H1 (cell line): ENCODE measurements around the gene KCNK4. TPM values are rescaled to one million over a fixed set of nuclear protein-coding genes. Genes with fewer than 3 reads are reported as not detected.

Source experiments
- CTCF ChIA-PET: fragments of 300-600 bp; sonication (Branson Sonifier 250); formaldehyde crosslinking; loops from one replicate; lab custom pipeline; 2021; ENCODE audit not compliant: partially characterized antibody; lab: Charles Lee
- POLR2A ChIA-PET: fragments of 300-600 bp; sonication (Branson Sonifier 250); formaldehyde crosslinking; loops from one replicate; lab custom pipeline; 2021; ENCODE audit warnings: inconsistent platforms; ENCODE audit not compliant: partially characterized antibody; lab: Charles Lee
- DNase-seq, 2 experiments: peaks; one replicate each; pipeline versions ENCODE4 v3.0.0 to v3.0.0-alpha.2; 2010 to 2022; ENCODE audit warnings: low spot score in 2 of 2, low read depth in 1 of 2, mixed read lengths in 1 of 2
- FAIRE-seq: peaks from 2 replicates; lab custom pipeline; 2011; peaks lifted over from hg19 to GRCh38; lab: Jason Lieb, UNC
- H2AFZ ChIP-seq: 2 replicates; pipeline ENCODE4 v1.8.1; 2012; ENCODE audit warnings: low read length, inconsistent platforms
- H2AK5ac ChIP-seq: 2 replicates; pipeline ENCODE4 v1.6.1; 2013; ENCODE audit warnings: low read depth, low read length
- H2BK120ac ChIP-seq: replicated peaks from 2 replicates; pipeline ENCODE3; 2013; ENCODE audit warnings: low read depth, low read length, inconsistent platforms
- H2BK12ac ChIP-seq: 2 replicates; pipeline ENCODE4 v1.6.1; 2013; ENCODE audit warnings: low read depth, low read length
- H2BK15ac ChIP-seq: 2 replicates; pipeline ENCODE4 v1.6.1; 2013; ENCODE audit warnings: low read length
- H2BK20ac ChIP-seq: 2 replicates; pipeline ENCODE4 v1.6.1; 2013; ENCODE audit warnings: low read length
- H2BK5ac ChIP-seq: 2 replicates; pipeline ENCODE4 v1.6.1; 2013; ENCODE audit warnings: low read depth, low read length
- H3K14ac ChIP-seq: 2 replicates; pipeline ENCODE4 v1.6.1; 2013; ENCODE audit warnings: inconsistent platforms; ENCODE audit not compliant: insufficient read length
- H3K18ac ChIP-seq: 2 replicates; pipeline ENCODE4 v1.6.1; 2013; ENCODE audit warnings: low read length; ENCODE audit errors: extremely low read depth
- H3K23ac ChIP-seq: 2 replicates; pipeline ENCODE4 v1.6.1; 2013; ENCODE audit warnings: inconsistent platforms; ENCODE audit not compliant: insufficient read length
- H3K23me2 ChIP-seq: 2 replicates; pipeline ENCODE4 v1.6.1; 2013; ENCODE audit warnings: low read depth, low read length
- H3K27ac ChIP-seq: 2 replicates; pipeline ENCODE4 v1.6.1; 2011; ENCODE audit warnings: low read depth, low read length, inconsistent platforms
- H3K27me3 ChIP-seq, 4 experiments: replicated peaks in 1 of 4; 1 replicate in 1 of 4; 2 replicates in 3 of 4; pipeline versions ENCODE4 v1.6.1 to v1.8.1; 2011 to 2013; ENCODE audit warnings: low read length in 3 of 4, mild to moderate bottlenecking in 3 of 4, inconsistent platforms in 2 of 4, mixed read lengths in 2 of 4, moderate library complexity in 1 of 4; ENCODE audit not compliant: control insufficient read depth in 3 of 4, insufficient read depth in 3 of 4; ENCODE audit errors: extremely low read depth in 1 of 4
- H3K36me3 ChIP-seq, 4 experiments: 2 replicates each; pipeline versions ENCODE4 v1.6.1 to v1.8.1; 2011 to 2013; ENCODE audit warnings: mild to moderate bottlenecking in 4 of 4, low read length in 3 of 4, moderate library complexity in 2 of 4, control low read depth in 1 of 4, inconsistent platforms in 1 of 4; ENCODE audit not compliant: insufficient read depth in 4 of 4, control insufficient read depth in 2 of 4
- H3K4ac ChIP-seq: replicated peaks from 2 replicates; pipeline ENCODE3; 2013; ENCODE audit warnings: low read length, low read depth, mixed read lengths, inconsistent platforms; ENCODE audit not compliant: insufficient read length
- H3K4me1 ChIP-seq, 4 experiments: replicated peaks in 1 of 4; 1 replicate in 1 of 4; 2 replicates in 3 of 4; pipeline versions ENCODE4 v1.6.1 to v1.8.1; 2011 to 2013; ENCODE audit warnings: low read length in 3 of 4, inconsistent platforms in 2 of 4, mixed read lengths in 1 of 4; ENCODE audit not compliant: insufficient read depth in 4 of 4, control insufficient read depth in 3 of 4
- H3K4me2 ChIP-seq, 2 experiments: 2 replicates each; pipeline versions ENCODE4 v1.6.1 to v1.8.1; 2011 to 2013; ENCODE audit warnings: low read depth in 2 of 2, low read length in 2 of 2, control low read depth in 1 of 2, inconsistent platforms in 1 of 2, mild to moderate bottlenecking in 1 of 2; ENCODE audit not compliant: insufficient read depth in 1 of 2
- H3K4me3 ChIP-seq, 4 experiments: fragments of 200-600, 300-600 bp in 1 of 4; sonication (generic), shearing (Covaris generic), sonication (Bioruptor Twin) in 1 of 4; 2 replicates each; pipeline versions ENCODE4 v1.5.1 to v1.8.1; 2011 to 2016; ENCODE audit warnings: low read length in 4 of 4, low read depth in 3 of 4, control low read depth in 2 of 4, inconsistent platforms in 2 of 4, mild to moderate bottlenecking in 2 of 4, mixed read lengths in 1 of 4, moderate library complexity in 1 of 4; ENCODE audit not compliant: insufficient read depth in 2 of 4; ENCODE audit errors: extremely low read depth in 1 of 4
- H3K56ac ChIP-seq: replicated peaks from 2 replicates; pipeline ENCODE3; 2013; ENCODE audit warnings: low read depth, mild to moderate bottlenecking, mixed read lengths, low read length, inconsistent platforms; ENCODE audit not compliant: insufficient read length
- H3K79me1 ChIP-seq: 2 replicates; pipeline ENCODE4 v1.6.1; 2013; ENCODE audit warnings: low read depth, low read length, control low read depth
- H3K79me2 ChIP-seq, 2 experiments: 2 replicates each; pipeline versions ENCODE4 v1.6.1 to v1.8.1; 2012 to 2013; ENCODE audit warnings: low read length in 2 of 2, mild to moderate bottlenecking in 2 of 2, inconsistent platforms in 1 of 2; ENCODE audit not compliant: insufficient read depth in 2 of 2, control insufficient read depth in 1 of 2
- H3K9ac ChIP-seq, 4 experiments: replicated peaks in 1 of 4; 1 replicate in 1 of 4; 2 replicates in 3 of 4; pipeline versions ENCODE4 v1.6.1 to v1.8.1; 2011 to 2013; ENCODE audit warnings: low read depth in 3 of 4, low read length in 3 of 4, control low read depth in 2 of 4, mild to moderate bottlenecking in 2 of 4, moderate library complexity in 2 of 4, inconsistent platforms in 1 of 4; ENCODE audit errors: extremely low read depth in 1 of 4
- H3K9me3 ChIP-seq, 2 experiments: 2 replicates each; pipeline versions ENCODE4 v1.6.1 to v1.8.1; 2012 to 2013; ENCODE audit warnings: mild to moderate bottlenecking in 2 of 2, moderate library complexity in 2 of 2, control low read depth in 1 of 2, inconsistent platforms in 1 of 2, low read depth in 1 of 2, low read length in 1 of 2, mixed read lengths in 1 of 2; ENCODE audit not compliant: insufficient read depth in 2 of 2
- H4K20me1 ChIP-seq, 2 experiments: replicated peaks in 1 of 2; 2 replicates each; pipeline versions ENCODE3 to v1.8.1; 2011 to 2013; ENCODE audit warnings: inconsistent platforms in 2 of 2, low read length in 2 of 2, mild to moderate bottlenecking in 1 of 2; ENCODE audit not compliant: insufficient read depth in 2 of 2, control insufficient read depth in 1 of 2
- H4K5ac ChIP-seq: 2 replicates; pipeline ENCODE4 v1.6.1; 2013; ENCODE audit warnings: low read length, low read depth, mixed read lengths, inconsistent platforms; ENCODE audit not compliant: insufficient read length
- H4K8ac ChIP-seq: 2 replicates; pipeline ENCODE4 v1.8.0; 2013; ENCODE audit warnings: mild to moderate bottlenecking, moderate library complexity, low read length, inconsistent platforms; ENCODE audit not compliant: insufficient read depth; ENCODE audit errors: extremely low read depth
- H4K91ac ChIP-seq: replicated peaks from 2 replicates; pipeline ENCODE3; 2013; ENCODE audit warnings: low read length, mixed read lengths, inconsistent platforms; ENCODE audit not compliant: insufficient read length
- ATF2 ChIP-seq: IDR thresholded peaks from 2 replicates; pipeline ENCODE4 v1.6.1; 2012; ENCODE audit warnings: low read length, inconsistent platforms
- CTCF ChIP-seq, 3 experiments: IDR thresholded peaks; 1 replicate in 2 of 3; 2 replicates in 1 of 3; pipeline versions ENCODE4 v1.5.1 to v1.6.1; 2011; ENCODE audit warnings: low read length in 3 of 3, mild to moderate bottlenecking in 3 of 3, inconsistent platforms in 2 of 3, low read depth in 1 of 3, moderate library complexity in 1 of 3; ENCODE audit not compliant: insufficient read depth in 1 of 3; ENCODE audit errors: control extremely low read depth in 1 of 3
- JUND ChIP-seq: IDR thresholded peaks from 2 replicates; pipeline ENCODE4 v1.6.1; 2011; ENCODE audit warnings: mild to moderate bottlenecking, improper control_type of control experiment, low read length
- POU5F1 ChIP-seq: IDR thresholded peaks from 2 replicates; pipeline ENCODE4 v1.6.1; 2011; ENCODE audit warnings: low read depth, mild to moderate bottlenecking, low read length, moderate library complexity
- RAD21 ChIP-seq, 2 experiments: IDR thresholded peaks in 1 of 2; conservative IDR thresholded peaks in 1 of 2; 2 replicates each; pipeline ENCODE4 v1.6.1; 2011; ENCODE audit warnings: low read depth in 2 of 2, low read length in 2 of 2, improper control_type of control experiment in 1 of 2, inconsistent platforms in 1 of 2, mild to moderate bottlenecking in 1 of 2, moderate library complexity in 1 of 2
- SIX5 ChIP-seq: IDR thresholded peaks from 2 replicates; pipeline ENCODE4 v1.6.1; 2011; ENCODE audit warnings: mild to moderate bottlenecking, low read depth, low read length
- SP2 ChIP-seq: IDR thresholded peaks from 2 replicates; pipeline ENCODE4 v1.6.1; 2012; ENCODE audit warnings: mild to moderate bottlenecking, low read length, inconsistent platforms
- TEAD4 ChIP-seq: IDR thresholded peaks from 2 replicates; pipeline ENCODE4 v1.6.1; 2012; ENCODE audit warnings: low read depth, low read length, inconsistent platforms, mixed read lengths
- ZNF274 ChIP-seq: IDR thresholded peaks from 2 replicates; pipeline ENCODE4 v1.7.0; 2012; ENCODE audit warnings: low read length, borderline replicate concordance; ENCODE audit errors: extremely low read depth
- WGBS, 2 experiments: shearing (Covaris generic) in 1 of 2; methylation state at CpG; one replicate each; pipeline versions ENCODE4 v1.1.6 to v1.1.7; 2013 to 2015; ENCODE audit warnings: low lambda C conversion rate in 2 of 2, mixed read lengths in 2 of 2, inconsistent platforms in 1 of 2, low coverage in 1 of 2, missing lambda C conversion rate in 1 of 2; ENCODE audit not compliant: insufficient replicate concordance in 2 of 2, insufficient coverage in 1 of 2, insufficient read length in 1 of 2; ENCODE audit errors: extremely low coverage in 1 of 2, missing lambda C conversion rate in 1 of 2; 5-methylcytosine and 5-hydroxymethylcytosine counted together
- polyA plus RNA-seq, 7 experiments: library from polyadenylated mRNA; depleted of rRNA in 3 of 7; stranded (reverse) in 5 of 7; unstranded in 2 of 7; fragments of >200 nt in 5 of 7; fragments of 200-250 nt in 2 of 7; gene quantifications; 1 replicate in 5 of 7; 2 replicates in 1 of 7; 4 replicates in 1 of 7; pipeline versions ENCODE4 v1.2.1 to v1.2.3, GENCODE V29; 2011 to 2013; ENCODE audit warnings: missing spikeins in 2 of 7, mixed read lengths in 2 of 7
- total RNA-seq: library from RNA; stranded (reverse); fragmentation: NEBNext Ultra II Directional; extraction: Animal tissue kit (Norgen Biotek cat#: 25700); gene quantifications from 2 replicates; pipeline ENCODE4 v1.2.1, GENCODE V29; 2021

The KCNK4 gene
- total and polyA plus RNA-seq, 2 of the 8 experiments (the other 6 are each of a cell fraction or from before 2014, with no cell fraction given) = 0.19 TPM; not detected in 1

- H4K20me1 ChIP-seq = peaks cover 0 to 2% of the 10 kb centered on the region in 2 experiments
- ChIA-PET CTCF (interaction anchor here (0.6 to 37.6 kb wide), 13 partner anchors 8 to 400 kb away, joined by 3 to 614 read pairs (median 5); partner anchors contain the start of genes CATSPERZ, CCDC88B, ESRRA and PRDX5), POLR2A (interaction anchor here (0.7 to 3.3 kb wide), 6 partner anchors 8 to 118 kb away, joined by 3 to 9 read pairs (median 5); partner anchors contain the start of genes PRDX5, RPS6KA4 and TRMT112)
- no peak overlapping the region for H4K5ac ChIP-seq
- no peak overlapping the region for H3K18ac ChIP-seq
- H3K79me2 ChIP-seq = no peaks in the 10 kb centered on the region
- no peak overlapping the region for H4K91ac ChIP-seq
- no peaks in the 10 kb centered on the region for H3K36me3 ChIP-seq
- no peak overlapping the region for H2AK5ac ChIP-seq
- H4K8ac ChIP-seq = no peak overlapping the region
- H3K4ac ChIP-seq = no peak overlapping the region
- FAIRE-seq (no peak), DNase-seq (no peak)
- no peak overlapping the region for H2AFZ ChIP-seq
- H3K4me3 ChIP-seq = no peak overlapping the region
- H3K9me3 ChIP-seq = no peaks in the 10 kb centered on the region
- H2BK5ac ChIP-seq = no peak overlapping the region
- H3K27ac ChIP-seq = no peak overlapping the region
- no peaks in the 10 kb centered on the region for H3K27me3 ChIP-seq
- no peak overlapping the region for H2BK12ac ChIP-seq
- H3K4me2 ChIP-seq = no peak overlapping the region
- no peak overlapping the region for H3K9ac ChIP-seq
- H3K23me2 ChIP-seq = no peaks in the 10 kb centered on the region
- H3K23ac ChIP-seq = no peak overlapping the region
- H3K4me1 ChIP-seq = peaks cover 0 to 9% (median 3%) of the 10 kb centered on the region in 4 experiments; a peak in 3 of 7 replicates
- H3K56ac ChIP-seq = no peak overlapping the region
- H2BK20ac ChIP-seq = no peak overlapping the region
- H2BK15ac ChIP-seq = no peak overlapping the region
- H3K14ac ChIP-seq = no peak overlapping the region
- H2BK120ac ChIP-seq = no peak overlapping the region
- no peaks in the 10 kb centered on the region for H3K79me1 ChIP-seq
- WGBS, 2 experiments = 80% methylated on average over 3 of the region's 11 CpGs; no CpG with 5 or more reads in 1 of the 2 experiments
- TF ChIP-seq ZNF274 (no peak), JUND (no peak), TEAD4 (no peak), RAD21 (IDR thresholded peaks at IDR 0.05 in 1 of 2, conservative IDR thresholded peaks at IDR 0.05 in 1 of 2; ENCODE audit: low read depth in 2 of 2, low read length in 2 of 2) (no peak), POU5F1 (no peak), ATF2 (no peak), CTCF (IDR thresholded peaks at IDR 0.05; ENCODE audit: control extremely low read depth in 1 of 3, insufficient read depth in 1 of 3, low read depth in 1 of 3, low read length in 3 of 3) (no peak), SP2 (no peak), SIX5 (no peak)
These were observed 58.3 kb downstream of the KCNK4 start for GRCh38 chr11:64349404-64349803.
